HAP-1 (cell line): Measurements from ENCODE around the gene TMEM60.
A peak's percentile ranks its signal among the peaks of the same experiment; 100 is the strongest.

Experiments used
- DNase-seq, 2 experiments: peaks; one replicate each; pipeline ENCODE4 v3.0.0-alpha.2; 2016 to 2020; ENCODE audit warnings: low spot score in 2 of 2
- H3K27me3 ChIP-seq: fragments of 250-450 bp; sonication (Bioruptor Pico); 2 replicates; pipeline ENCODE4 v1.5.1; 2020; ENCODE audit warnings: low read depth, mild to moderate bottlenecking, moderate library complexity
- H3K36me3 ChIP-seq: fragments of 250-450 bp; sonication (Bioruptor Pico); replicated peaks from 2 replicates; pipeline ENCODE4 v1.5.1; 2020; ENCODE audit warnings: mild to moderate bottlenecking
- H3K4me1 ChIP-seq: fragments of 250-450 bp; sonication (Bioruptor Pico); 2 replicates; pipeline ENCODE4 v1.5.1; 2020; ENCODE audit warnings: mild to moderate bottlenecking
- H3K4me3 ChIP-seq: fragments of 250-450 bp; sonication (Bioruptor Pico); 2 replicates; pipeline ENCODE4 v1.5.1; 2020; ENCODE audit warnings: mild to moderate bottlenecking, moderate library complexity
- H3K9me3 ChIP-seq: fragments of 250-450 bp; sonication (Bioruptor Pico); 2 replicates; pipeline ENCODE4 v1.5.1; 2020; ENCODE audit warnings: mild to moderate bottlenecking, moderate library complexity
- in situ Hi-C: fragments of 300-500 bp; cut with MboI; formaldehyde crosslinking; loops from 3 replicates; pipeline ENCODE4 v1.14.3; 2020; ENCODE audit warnings: low sequenced_read_pairs, inconsistent platforms, mixed read lengths

Gene TMEM60

GRCh38 chr7:77826300-77826699, 28.1 kb upstream of the TMEM60 start:
- Histone ChIP-seq H3K27me3 (no peaks in the 10 kb centered on the region), H3K4me3 (no peak overlapping the region), H3K4me1 (peaks cover 6% of the 10 kb centered on the region), H3K36me3 (no peaks in the 10 kb centered on the region), H3K9me3 (no peaks in the 10 kb centered on the region)
- DNase-seq = no peak
- in situ Hi-C loops = no loop called here

- peaks cover 3% of the 10 kb centered on the region; the same call in 1 of the 2 replicates for H3K4me1 ChIP-seq
- no peaks in the 10 kb centered on the region; the same call in 1 of the 2 replicates for H3K9me3 ChIP-seq
- in situ Hi-C loops = no loop called here
- no peaks in the 10 kb centered on the region for H3K27me3 ChIP-seq
- H3K36me3 ChIP-seq = no peaks in the 10 kb centered on the region
- no peak for DNase-seq
- no peak overlapping the region for H3K4me3 ChIP-seq
Measured at GRCh38 chr7:77825131-77825530, 26.9 kb upstream of the TMEM60 start.

- Histone ChIP-seq H3K27me3 (no peaks in the 10 kb centered on the region), H3K36me3 (no peaks in the 10 kb centered on the region), H3K9me3 (peaks cover 4% of the 10 kb centered on the region; the same call in 1 of the 2 replicates), H3K4me1 (peaks cover 2% of the 10 kb centered on the region; the same call in 1 of the 2 replicates), H3K4me3 (no peak overlapping the region)
- in situ Hi-C loops = no loop called here
- DNase-seq = no peak
Measured at GRCh38 chr7:77824636-77825035, 26.4 kb upstream of the TMEM60 start.

- in situ Hi-C loops = no loop called here
- Histone ChIP-seq H3K9me3 (peaks cover 6% of the 10 kb centered on the region; the same call in 1 of the 2 replicates), H3K4me3 (no peak overlapping the region), H3K4me1 (no peaks in the 10 kb centered on the region), H3K36me3 (no peaks in the 10 kb centered on the region), H3K27me3 (no peaks in the 10 kb centered on the region)
- no peak for DNase-seq
Measured at GRCh38 chr7:77823787-77824186, 25.6 kb upstream of the TMEM60 start.

- in situ Hi-C loops = no loop called here
- H3K4me1 ChIP-seq = no peaks in the 10 kb centered on the region
- H3K4me3 ChIP-seq = no peak overlapping the region
- no peaks in the 10 kb centered on the region for H3K27me3 ChIP-seq
- no peaks in the 10 kb centered on the region for H3K36me3 ChIP-seq
- DNase-seq = peak in 1 of 2 experiments; percentile 20
- peaks cover 14% of the 10 kb centered on the region; the same call in 1 of the 2 replicates for H3K9me3 ChIP-seq
Measured at GRCh38 chr7:77822269-77822668, 24.0 kb upstream of the TMEM60 start.

- H3K36me3 ChIP-seq = no peaks in the 10 kb centered on the region
- DNase-seq = no peak
- in situ Hi-C loops = no loop called here
- H3K4me1 ChIP-seq = no peaks in the 10 kb centered on the region
- peaks cover 14% of the 10 kb centered on the region; the same call in 1 of the 2 replicates for H3K9me3 ChIP-seq
- no peaks in the 10 kb centered on the region for H3K27me3 ChIP-seq
- H3K4me3 ChIP-seq = no peak overlapping the region
Measured at GRCh38 chr7:77820967-77821366, 22.7 kb upstream of the TMEM60 start.

GRCh38 chr7:77819021-77819420, 20.8 kb upstream of the TMEM60 start:
- Histone ChIP-seq H3K4me3 (no peak overlapping the region), H3K9me3 (peaks cover 14% of the 10 kb centered on the region; the same call in 1 of the 2 replicates), H3K4me1 (no peaks in the 10 kb centered on the region), H3K36me3 (no peaks in the 10 kb centered on the region), H3K27me3 (no peaks in the 10 kb centered on the region)
- DNase-seq = no peak
- in situ Hi-C loops = no loop called here

- peaks cover 4% of the 10 kb centered on the region; the same call in 1 of the 2 replicates for H3K4me1 ChIP-seq
- in situ Hi-C loops = no loop called here
- no peaks in the 10 kb centered on the region for H3K27me3 ChIP-seq
- peaks cover 2% of the 10 kb centered on the region; the same call in 1 of the 2 replicates for H3K9me3 ChIP-seq
- H3K4me3 ChIP-seq = no peak overlapping the region
- no peak for DNase-seq
- H3K36me3 ChIP-seq = no peaks in the 10 kb centered on the region
Measured at GRCh38 chr7:77813180-77813579, 14.9 kb upstream of the TMEM60 start.

GRCh38 chr7:77812290-77812685, 14.1 kb upstream of the TMEM60 start:
- Histone ChIP-seq H3K27me3 (no peaks in the 10 kb centered on the region), H3K36me3 (no peaks in the 10 kb centered on the region), H3K4me3 (no peak overlapping the region), H3K9me3 (no peaks in the 10 kb centered on the region), H3K4me1 (peaks cover 4% of the 10 kb centered on the region; the same call in 1 of the 2 replicates)
- in situ Hi-C loops = no loop called here
- no peak for DNase-seq

GRCh38 chr7:77811516-77812289, 13.5 kb upstream of the TMEM60 start:
- no peaks in the 10 kb centered on the region for H3K27me3 ChIP-seq
- H3K9me3 ChIP-seq = no peaks in the 10 kb centered on the region
- no peaks in the 10 kb centered on the region for H3K36me3 ChIP-seq
- DNase-seq = no peak
- H3K4me1 ChIP-seq = peaks cover 4% of the 10 kb centered on the region; the same call in 1 of the 2 replicates
- in situ Hi-C loops = no loop called here
- no peak overlapping the region for H3K4me3 ChIP-seq

GRCh38 chr7:77808517-77808916, 10.3 kb upstream of the TMEM60 start:
- DNase-seq = no peak

GRCh38 chr7:77806425-77806824, 8.2 kb upstream of the TMEM60 start:
- peaks cover 8% of the 10 kb centered on the region for H3K4me1 ChIP-seq
- no peaks in the 10 kb centered on the region for H3K27me3 ChIP-seq
- H3K9me3 ChIP-seq = no peaks in the 10 kb centered on the region
- no peak for DNase-seq
- H3K36me3 ChIP-seq = no peaks in the 10 kb centered on the region
- in situ Hi-C loops = no loop called here
- no peak overlapping the region for H3K4me3 ChIP-seq

More at GRCh38 chr7:77808517-77808916, 10.3 kb upstream of the TMEM60 start:
- no peaks in the 10 kb centered on the region for H3K36me3 ChIP-seq
- peaks cover 4% of the 10 kb centered on the region; the same call in 1 of the 2 replicates for H3K4me1 ChIP-seq
- H3K9me3 ChIP-seq = no peaks in the 10 kb centered on the region
- in situ Hi-C loops = no loop called here
- no peak overlapping the region for H3K4me3 ChIP-seq
- no peaks in the 10 kb centered on the region for H3K27me3 ChIP-seq

- no peak overlapping the region for H3K4me3 ChIP-seq
- H3K36me3 ChIP-seq = no peaks in the 10 kb centered on the region; the same call in 1 of the 2 replicates
- H3K4me1 ChIP-seq = peaks cover 22% of the 10 kb centered on the region
- DNase-seq = no peak
- H3K27me3 ChIP-seq = no peaks in the 10 kb centered on the region
- in situ Hi-C loops = no loop called here
- H3K9me3 ChIP-seq = no peaks in the 10 kb centered on the region
Measured at GRCh38 chr7:77802557-77803405, 4.5 kb upstream of the TMEM60 start.

GRCh38 chr7:77800730-77801129, 2.5 kb upstream of the TMEM60 start:
- no peak for DNase-seq
- no peaks in the 10 kb centered on the region for H3K9me3 ChIP-seq
- no peaks in the 10 kb centered on the region; the same call in 1 of the 2 replicates for H3K36me3 ChIP-seq
- no peak overlapping the region for H3K4me3 ChIP-seq
- in situ Hi-C loops = no loop called here
- no peaks in the 10 kb centered on the region for H3K27me3 ChIP-seq
- peaks cover 33% of the 10 kb centered on the region for H3K4me1 ChIP-seq
